ENCODE measurements around the gene CRABP2. TPM values are rescaled to one million over a fixed set of nuclear protein-coding genes. Genes with fewer than 3 reads are reported as not detected.
A peak's percentile ranks its signal among the peaks of the same experiment; 100 is the strongest.

The CRABP2 gene
- total and polyA plus RNA-seq, 2 of the 4 experiments (the other 2 are of a cell fraction) = 6.3 to 15.7 TPM

- H2BK20ac ChIP-seq (ENCODE audit: low read depth, low read length) = no peak within 1 kb of the TSS
- dilution Hi-C loops (cut with HindIII; ENCODE audit: low sequenced_read_pairs, unreplicated experiment) = no loop called here
- no peaks in the 10 kb centered on the region for H3K9me3 ChIP-seq (ENCODE audit: control insufficient read depth, insufficient read depth, low read length)
- CTCF ChIA-PET = interaction anchor here (1.0 kb wide), 1 partner anchor 51 kb away, joined by 3 read pairs; no protein-coding TSS in a partner anchor
- H3K4me2 ChIP-seq (ENCODE audit: low read depth, low read length) = peak within 1 kb of the TSS; percentile 92
- peak within 1 kb of the TSS; percentile 56 for H3K4me3 ChIP-seq (ENCODE audit: insufficient read depth, low read depth, low read length)
- H4K91ac ChIP-seq (ENCODE audit: insufficient read depth, low read depth, low read length) = peak within 1 kb of the TSS; percentile 74
- ATAC-seq (ENCODE audit: low read depth) = peak; percentile 93
- peak; percentile 99 for DNase-seq
- peak within 1 kb of the TSS; percentile 83 for H4K5ac ChIP-seq (ENCODE audit: low read depth, low read length)
- TF ChIP-seq MAFK (IDR thresholded peaks at IDR 0.05; ENCODE audit: low read depth, low read length) = no peak
- no peak for TF ChIP-seq RCOR1 (IDR thresholded peaks at IDR 0.05; ENCODE audit: insufficient replicate concordance, low read length)
- peak; percentile 95 for TF ChIP-seq MXI1 (IDR thresholded peaks at IDR 0.05; ENCODE audit: borderline replicate concordance, low read depth, low read length)
- no peak for TF ChIP-seq BHLHE40 (IDR thresholded peaks at IDR 0.05; ENCODE audit: low read depth, low read length)
- peak; percentile 55; the same call in 1 of the 2 replicates for TF ChIP-seq POLR2A (IDR thresholded peaks at IDR 0.05; ENCODE audit: low read depth, low read length)
- peak; percentile 74 for TF ChIP-seq MAZ (IDR thresholded peaks at IDR 0.05; ENCODE audit: borderline replicate concordance, low read depth, low read length)
- no peak for TF ChIP-seq USF2 (IDR thresholded peaks at IDR 0.05; ENCODE audit: low read depth, low read length)
- TF ChIP-seq RAD21 (IDR thresholded peaks at IDR 0.05; ENCODE audit: low read length) = no peak
- peaks cover 2% of the 10 kb centered on the region; the same call in 1 of the 2 replicates for H3K4me1 ChIP-seq (ENCODE audit: control insufficient read depth, insufficient read depth, low read length)
- peaks cover 8% of the 10 kb centered on the region for H3K9me1 ChIP-seq (ENCODE audit: insufficient read depth, low read length)
- H3K23ac ChIP-seq (ENCODE audit: low read depth, low read length) = peak within 1 kb of the TSS; percentile 85
- H2BK15ac ChIP-seq (ENCODE audit: low read depth, low read length) = no peak within 1 kb of the TSS
- 0% methylated on average over 15 of the region's 38 CpGs; no CpG with 5 or more reads in 1 of the 2 experiments for WGBS, 2 experiments (ENCODE audit: extremely low coverage in 2 of 2, insufficient read length in 1 of 2)
- peak within 1 kb of the TSS; percentile 96 for H2AK5ac ChIP-seq (ENCODE audit: low read depth, low read length)
- in situ Hi-C loops (cut with MboI; ENCODE audit: low sequenced_read_pairs) = no loop called here
- POLR2A ChIA-PET (ENCODE audit: unreplicated experiment) = interaction anchor here (0.9 to 1.0 kb wide), 2 partner anchors 12 to 27 kb away, joined by 5 to 18 read pairs; partner anchors contain the start of genes ISG20L2, METTL25B and PRCC
- H3K56ac ChIP-seq (ENCODE audit: extremely low read depth, insufficient read depth, low read length) = peak within 1 kb of the TSS; percentile 64
- peak within 1 kb of the TSS; percentile 97 for H2AFZ ChIP-seq (replicated peaks; ENCODE audit: low read length, poor library complexity)
- intact Hi-C loops (cut with micrococcal nuclease) = loop anchor here (1.0 kb wide), 1 partner anchor 26 kb away; the partner anchor contains the start of gene PRCC
- 0 out of 2 replicates have a peak, but pooled peaks cover 10% of the 10 kb centered on the region for H4K20me1 ChIP-seq (ENCODE audit: insufficient read depth, low read length)
- peak within 1 kb of the TSS; percentile 97 for H3K14ac ChIP-seq (replicated peaks; ENCODE audit: low read depth, low read length)
- no peaks in the 10 kb centered on the region for H3K27me3 ChIP-seq (ENCODE audit: control insufficient read depth, insufficient read depth, low read length)
- peaks cover 40% of the 10 kb centered on the region for H3K36me3 ChIP-seq (ENCODE audit: control insufficient read depth, insufficient read depth, low read length)
- H2BK120ac ChIP-seq (ENCODE audit: low read depth, low read length) = no peak within 1 kb of the TSS
- no peak within 1 kb of the TSS for H3K18ac ChIP-seq (ENCODE audit: low read depth, low read length)
- H3K79me1 ChIP-seq (ENCODE audit: low read depth in 1 of 2, low read length in 2 of 2) = peaks cover 7 to 59% of the 10 kb centered on the region in 2 experiments; a peak in 3 of 4 replicates
- H3K27ac ChIP-seq (ENCODE audit: insufficient read depth, low read length) = peak within 1 kb of the TSS; percentile 62
- peak within 1 kb of the TSS; percentile 99 for H2AK9ac ChIP-seq (replicated peaks; ENCODE audit: low read depth, low read length, poor library complexity)
- H4K8ac ChIP-seq (ENCODE audit: low read depth in 2 of 2, low read length in 2 of 2) = peak within 1 kb of the TSS; percentile 78 to 93
- peak within 1 kb of the TSS; percentile 77 for H3K9ac ChIP-seq (ENCODE audit: low read depth, low read length)
- peak within 1 kb of the TSS; percentile 65 for H2BK5ac ChIP-seq (ENCODE audit: low read depth, low read length, poor library complexity, severe bottlenecking)
- no TSS peak for BruUV-seq (replicated peaks)
- peak within 1 kb of the TSS; percentile 92 for H3K4ac ChIP-seq (ENCODE audit: low read depth, low read length)
Measured at GRCh38 chr1:156740741-156741480, 35.5 kb upstream of the CRABP2 start, which contains the start of gene MRPL24. TSS of gene MRPL24 (minus strand) at chr1:156741088. CDS start at chr1:156738704, 2,384 bp downstream.
